Activated CD4-positive, alpha-beta T cell treated with anti-CD3 and anti-CD28 coated beads, Interleukin-2, amount 50 U/mL, for 48 hours (primary cell): ENCODE data around the gene R3HDM2.

Experiments used
- DNase-seq, 2 experiments: peaks; one replicate each; pipeline ENCODE4 v3.0.0-alpha.2; 2020

The R3HDM2 gene

GRCh38 chr12:57224973-57225679 lies 205.7 kb downstream of the R3HDM2 start:
- DNase-seq: peak; percentile 72

- DNase-seq: peak in 1 of 2 experiments; percentile 15
These were observed 206.4 kb downstream of the R3HDM2 start for GRCh38 chr12:57224278-57224972.

- DNase-seq: no peak
These were observed 207.4 kb downstream of the R3HDM2 start for GRCh38 chr12:57223191-57224165.

DNA sequence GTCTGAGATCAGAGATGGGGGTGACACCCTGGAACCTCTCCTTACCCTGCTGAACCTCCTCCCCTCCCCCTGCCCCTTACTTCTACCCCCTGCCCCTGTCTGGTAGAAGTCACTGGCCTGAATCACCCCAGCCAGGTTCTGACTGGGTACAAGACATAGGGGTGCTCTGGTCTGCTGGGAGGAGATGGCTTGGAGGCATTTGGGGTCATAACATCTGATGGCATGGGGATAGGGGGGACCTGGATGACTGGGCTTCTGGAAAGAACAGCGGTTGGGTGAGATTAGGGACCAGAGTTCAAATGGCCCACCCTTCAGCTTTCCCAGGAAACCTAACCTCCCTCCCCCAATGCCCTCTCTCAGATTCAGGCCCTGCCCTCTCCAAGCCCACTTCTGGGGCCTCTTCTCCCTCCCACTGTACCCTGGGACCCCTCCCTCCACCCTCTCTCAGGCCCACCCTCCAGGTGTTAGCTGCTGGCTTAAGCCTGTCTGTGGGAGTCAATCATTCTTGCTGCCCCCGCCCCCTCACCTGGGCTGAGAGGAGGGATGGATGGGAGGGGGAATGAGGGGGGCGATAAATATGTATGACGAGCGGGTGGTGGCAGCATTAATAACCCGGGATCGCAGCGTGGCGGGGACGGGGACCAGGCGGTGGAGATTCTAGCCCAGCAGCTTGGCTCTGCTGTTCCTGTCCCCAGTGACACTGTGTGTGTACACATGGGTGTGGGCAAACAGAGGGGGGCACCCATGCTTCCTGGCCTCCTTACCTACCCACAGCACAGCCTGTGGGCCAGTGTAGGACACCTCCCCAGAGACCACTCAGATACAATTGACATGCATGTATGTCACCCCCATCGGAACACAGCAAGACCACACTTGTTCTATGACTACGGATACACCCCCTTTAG lies 208.3 kb downstream of the R3HDM2 start:
- DNase-seq: no peak

- no peak for DNase-seq
These were observed 209.5 kb downstream of the R3HDM2 start for GRCh38 chr12:57221169-57221917.

GRCh38 chr12:57220770-57221168 lies 210.1 kb downstream of the R3HDM2 start:
- no peak for DNase-seq

- no peak for DNase-seq
These were observed 210.7 kb downstream of the R3HDM2 start for GRCh38 chr12:57219993-57220754.

- DNase-seq: no peak
These were observed 211.4 kb downstream of the R3HDM2 start for GRCh38 chr12:57219205-57219992.

- DNase-seq: no peak
These were observed 212.6 kb downstream of the R3HDM2 start for GRCh38 chr12:57218030-57218853.

- peak in 1 of 2 experiments; percentile 30 for DNase-seq
These were observed 213.6 kb downstream of the R3HDM2 start for GRCh38 chr12:57216921-57217879.

DNA sequence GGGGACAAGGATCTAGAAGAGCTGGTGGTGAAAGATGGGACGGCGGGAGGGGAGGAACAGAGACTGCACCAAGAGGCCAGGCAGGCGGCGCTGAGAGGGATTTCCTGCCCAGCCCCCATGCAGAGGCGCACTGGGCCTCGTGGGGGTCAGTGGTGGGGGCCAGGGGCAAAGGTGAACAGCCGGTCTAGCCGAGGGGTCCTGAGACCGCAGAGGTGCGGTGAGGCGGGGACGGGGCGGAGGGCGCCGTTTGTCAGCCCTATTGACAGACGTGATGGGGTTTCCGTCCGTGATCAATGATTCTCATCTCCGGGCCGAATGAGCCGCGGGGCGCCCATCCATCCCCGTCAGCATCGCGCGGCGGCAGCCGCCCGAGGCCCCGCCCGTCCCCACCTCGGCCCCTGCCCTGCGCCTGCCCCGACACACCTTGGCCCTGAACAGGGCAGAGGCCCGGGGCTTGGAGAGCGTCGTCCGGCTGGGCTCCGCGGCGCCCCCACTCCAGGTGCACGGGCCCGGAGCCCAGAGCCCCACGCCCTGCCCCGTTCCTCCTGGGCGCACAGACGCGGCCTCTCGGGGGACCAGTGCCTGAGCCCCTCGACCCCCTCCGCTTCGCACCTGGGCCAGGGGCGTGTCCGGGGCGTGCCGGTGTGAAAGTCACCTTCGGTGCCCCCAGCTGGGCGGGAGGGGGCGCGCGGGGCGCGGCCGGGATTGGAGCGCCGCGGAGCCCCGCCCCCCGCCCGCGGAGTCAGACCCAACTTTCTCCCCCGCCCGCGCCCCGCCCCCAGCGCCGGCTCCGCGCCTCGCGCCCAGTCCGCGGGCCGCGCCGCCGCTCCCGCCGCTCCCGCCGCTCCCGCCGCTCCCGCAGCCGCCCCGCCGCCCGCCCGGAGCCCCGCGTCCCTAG lies 214.6 kb downstream of the R3HDM2 start, which contains the start of gene NXPH4:
Gene NXPH4, plus strand, starts transcription at position 781 of the 898 bp plus-strand sequence. CDS start 176 bp downstream, outside the sequence.
- DNase-seq: peak; percentile 62

- DNase-seq: peak in 1 of 2 experiments; percentile 46
These were observed 215.2 kb downstream of the R3HDM2 start for GRCh38 chr12:57215668-57216013.

- DNase-seq: peak in 1 of 2 experiments; percentile 14
These were observed 215.8 kb downstream of the R3HDM2 start for GRCh38 chr12:57215065-57215464.

DNA sequence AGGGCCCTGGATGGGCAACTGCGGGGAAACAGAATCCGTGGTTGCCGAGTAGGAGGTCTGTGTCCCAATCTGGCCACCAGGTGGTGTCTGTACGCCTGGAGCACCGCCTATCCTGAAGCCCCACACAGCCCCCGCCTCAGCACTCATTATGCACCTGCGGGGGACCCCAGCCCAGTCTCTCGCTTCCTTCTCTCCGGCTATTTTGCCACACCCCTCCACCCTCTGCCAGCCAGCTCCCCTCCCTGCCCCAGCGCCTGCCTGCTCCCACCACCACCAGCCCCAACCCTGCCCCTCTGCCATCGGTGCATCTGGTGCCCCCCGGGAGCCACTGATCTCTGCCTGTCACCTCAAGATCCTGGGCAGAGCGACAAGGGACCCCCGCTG lies 216.5 kb downstream of the R3HDM2 start:
- peak; percentile 73 to 79 for DNase-seq

- DNase-seq: peak in 1 of 2 experiments; percentile 11
These were observed 217.0 kb downstream of the R3HDM2 start for GRCh38 chr12:57213763-57214397.
